Measurements from ENCODE around the gene NCKAP1. TPM values are rescaled to one million over a fixed set of nuclear protein-coding genes. Genes with fewer than 3 reads are reported as not detected.
"Not testable (repeated sequence)": the region's sequence is repeated elsewhere in the genome, so short reads cannot be mapped to it uniquely, and the experiment has no call there.

Gene NCKAP1
- total and polyA plus RNA-seq, 2 donors (not counting 3 experiments of a cell fraction or from before 2014, with no cell fraction given) = 49.4 to 130 TPM

GRCh38 chr2:183019718-183020442, 18.4 kb downstream of the NCKAP1 start:
- Histone ChIP-seq H3K9ac (replicated peaks; ENCODE audit: extremely low read depth, insufficient read depth, low read length) (no peak overlapping the region), H3K4me1 (ENCODE audit: control insufficient read depth, extremely low read depth, insufficient read depth, low read length) (no peaks in the 10 kb centered on the region), H3K79me2 (ENCODE audit: control insufficient read depth, insufficient read depth, low read length) (peaks cover 100% of the 10 kb centered on the region), H3K27me3 (ENCODE audit: control insufficient read depth in 2 of 2, insufficient read depth in 2 of 2, low read length in 2 of 2) (no peaks in the 10 kb centered on the region), H2AFZ (ENCODE audit: low read depth, low read length) (no peak overlapping the region), H3K4me2 (ENCODE audit: insufficient read depth, low read length) (no peak overlapping the region), H3K36me3 (ENCODE audit: control insufficient read depth in 2 of 2, extremely low read depth in 1 of 2, insufficient read depth in 2 of 2, low read length in 2 of 2) (peaks cover 0 to 11% of the 10 kb centered on the region in 2 experiments), H3K9me1 (replicated peaks; ENCODE audit: control insufficient read depth, extremely low read depth, insufficient read depth, low read length) (no peaks in the 10 kb centered on the region), H4K20me1 (replicated peaks; ENCODE audit: control insufficient read depth, extremely low read depth, insufficient read depth, low read length) (peaks cover 27% of the 10 kb centered on the region), H3K4me3 (replicated peaks in 1 of 3; ENCODE audit: insufficient read depth in 1 of 3, low read depth in 1 of 3, low read length in 3 of 3) (no peak overlapping the region), H3K9me3 (replicated peaks; ENCODE audit: control insufficient read depth, insufficient read depth, low read length) (no peaks in the 10 kb centered on the region), H3K27ac (ENCODE audit: insufficient read depth, low read depth, low read length) (no peak overlapping the region)
- ChIA-PET CTCF (interaction anchor here (1.6 to 1.7 kb wide), 2 partner anchors 8 to 40 kb away, joined by 3 to 4 read pairs; no protein-coding TSS in a partner anchor), POLR2A (no interaction called here)
- FAIRE-seq = no peak
- no peak for DNase-seq (ENCODE audit: low read depth, low spot score)
- dilution Hi-C loops (cut with MboI; ENCODE audit: extremely low pct_ligation_motif_present, low sequenced_read_pairs) (no loop called here), intact Hi-C loops (cut with micrococcal nuclease) (no loop called here)
- TF ChIP-seq GATA2 (IDR thresholded peaks at IDR 0.05; ENCODE audit: insufficient read depth, insufficient read length, low read depth, low read length) (no peak), POLR2AphosphoS5 (IDR thresholded peaks at IDR 0.05; ENCODE audit: insufficient read depth, low read depth, low read length) (no peak), CTCF (IDR thresholded peaks at IDR 0.05; ENCODE audit: extremely low read depth in 1 of 2, insufficient read depth in 1 of 2, low read depth in 1 of 2, low read length in 2 of 2) (no peak), EZH2 (IDR thresholded peaks at IDR 0.05; ENCODE audit: borderline replicate concordance, low read depth, low read length, severe bottlenecking) (no peak), MAX (IDR thresholded peaks at IDR 0.05; ENCODE audit: insufficient read depth, insufficient read length) (no peak)
- no TSS peak for BruUV-seq (replicated peaks)

DNA sequence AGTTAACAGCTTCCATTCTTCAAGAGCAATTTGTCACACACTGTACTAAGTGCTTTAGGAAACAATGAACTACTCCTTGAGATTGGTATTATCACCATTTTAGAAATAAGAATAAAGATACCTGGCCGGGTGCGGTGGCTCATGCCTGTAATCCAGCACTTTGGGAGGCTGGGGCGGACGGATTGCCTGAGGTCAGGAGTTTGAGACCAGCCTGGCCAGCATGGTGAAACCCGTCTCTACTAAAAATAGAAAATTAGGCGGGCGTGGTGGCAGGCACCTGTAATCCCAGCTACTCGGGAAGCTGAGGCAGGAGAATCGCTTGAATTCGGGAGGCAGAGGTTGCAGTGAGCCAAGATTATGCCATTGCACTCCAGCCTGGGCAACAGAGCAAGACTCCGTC, 20.4 kb downstream of the NCKAP1 start:
- H3K4me1 ChIP-seq (ENCODE audit: control insufficient read depth, extremely low read depth, insufficient read depth, low read length); H3K9me3 ChIP-seq (replicated peaks; ENCODE audit: control insufficient read depth, insufficient read depth, low read length); dilution Hi-C loops (cut with MboI; ENCODE audit: extremely low pct_ligation_motif_present, low sequenced_read_pairs); H3K9me1 ChIP-seq (replicated peaks; ENCODE audit: control insufficient read depth, extremely low read depth, insufficient read depth, low read length); H3K4me3 ChIP-seq (replicated peaks in 1 of 3; ENCODE audit: insufficient read depth in 1 of 3, low read depth in 1 of 3, low read length in 3 of 3); H3K27me3 ChIP-seq (ENCODE audit: control insufficient read depth in 2 of 2, insufficient read depth in 2 of 2, low read length in 2 of 2); CTCF ChIA-PET; DNase-seq (ENCODE audit: low read depth, low spot score); H2AFZ ChIP-seq (ENCODE audit: low read depth, low read length); BruUV-seq (replicated peaks); H3K4me2 ChIP-seq (ENCODE audit: insufficient read depth, low read length); FAIRE-seq; H3K27ac ChIP-seq (ENCODE audit: insufficient read depth, low read depth, low read length); POLR2A ChIA-PET; intact Hi-C loops (cut with micrococcal nuclease); H3K9ac ChIP-seq (replicated peaks; ENCODE audit: extremely low read depth, insufficient read depth, low read length): not testable (repeated sequence)
- Histone ChIP-seq H3K79me2 (ENCODE audit: control insufficient read depth, insufficient read depth, low read length) (peaks cover 100% of the 10 kb centered on the region), H4K20me1 (replicated peaks; ENCODE audit: control insufficient read depth, extremely low read depth, insufficient read depth, low read length) (peaks cover 33% of the 10 kb centered on the region), H3K36me3 (ENCODE audit: control insufficient read depth in 2 of 2, extremely low read depth in 1 of 2, insufficient read depth in 2 of 2, low read length in 2 of 2) (peaks cover 0 to 11% of the 10 kb centered on the region in 2 experiments)

Measured in endothelial cell of umbilical vein (primary cell).